GM23338 (cell line): ENCODE measurements around the gene YLPM1. TPM values are rescaled to one million over a fixed set of nuclear protein-coding genes. Genes with fewer than 3 reads are reported as not detected.

Experiments
- ATAC-seq: fragments of 200-7000 bp; cut with Tn5 transposase; 3 replicates; pipeline ENCODE4 v1.9.1; 2020
- DNase-seq: peaks from one replicate; pipeline ENCODE4 v3.0.0-alpha.2; 2015; ENCODE audit warnings: low spot score
- H2AFZ ChIP-seq: fragments of 200-600 bp; sonication (generic); 2 replicates; pipeline ENCODE4 v1.8.0; 2016; ENCODE audit warnings: antibody characterized with exemption, mild to moderate bottlenecking, moderate library complexity
- H3F3A ChIP-seq: fragments of 200-600 bp; sonication (generic); replicated peaks from 2 replicates; pipeline ENCODE4 v1.8.0; 2017; ENCODE audit warnings: antibody characterized with exemption, mixed run types, low read depth
- H3K27ac ChIP-seq: fragments of 200-600 bp; sonication (generic); 2 replicates; pipeline ENCODE4 v1.6.1; 2016; ENCODE audit warnings: low read depth
- H3K27me3 ChIP-seq: fragments of 200-600 bp; sonication (generic); 2 replicates; pipeline ENCODE4 v1.8.0; 2016; ENCODE audit warnings: mild to moderate bottlenecking, mixed run types, moderate library complexity; ENCODE audit not compliant: insufficient read depth
- H3K36me3 ChIP-seq: fragments of 200-600 bp; sonication (generic); 2 replicates; pipeline ENCODE4 v1.8.0; 2016; ENCODE audit warnings: mild to moderate bottlenecking; ENCODE audit not compliant: insufficient read depth
- H3K4me1 ChIP-seq: fragments of 200-600 bp; sonication (generic); 2 replicates; pipeline ENCODE4 v1.8.0; 2016; ENCODE audit warnings: mild to moderate bottlenecking, moderate library complexity; ENCODE audit not compliant: insufficient read depth
- H3K4me2 ChIP-seq: fragments of 200-600 bp; sonication (generic); 2 replicates; pipeline ENCODE4 v1.7.1; 2017; ENCODE audit warnings: mixed run types
- H3K4me3 ChIP-seq: fragments of 200-600 bp; sonication (generic); 2 replicates; pipeline ENCODE4 v1.6.1; 2016; ENCODE audit warnings: mixed run types
- H3K79me2 ChIP-seq: fragments of 200-600 bp; sonication (generic); replicated peaks from 2 replicates; pipeline ENCODE4 v1.8.0; 2017; ENCODE audit warnings: mild to moderate bottlenecking; ENCODE audit not compliant: insufficient read depth
- H3K9me2 ChIP-seq: fragments of 200-600 bp; sonication (generic); 2 replicates; pipeline ENCODE4 v1.8.0; 2017; ENCODE audit not compliant: insufficient read depth
- H4K20me1 ChIP-seq: fragments of 200-600 bp; sonication (generic); replicated peaks from 2 replicates; pipeline ENCODE4 v1.8.0; 2017; ENCODE audit warnings: mild to moderate bottlenecking; ENCODE audit not compliant: insufficient read depth
- H3K27ac Mint-ChIP-seq: 2 replicates; pipeline ENCODE4 v1.8.0; 2020; ENCODE audit warnings: inconsistent platforms, mild to moderate bottlenecking, moderate library complexity, mixed read lengths
- H3K27me3 Mint-ChIP-seq: 3 replicates; pipeline ENCODE4 v1.8.0; 2022; ENCODE audit warnings: low read depth, mild to moderate bottlenecking, moderate library complexity, mixed read lengths, inconsistent platforms; ENCODE audit not compliant: insufficient read depth, poor library complexity
- H3K36me3 Mint-ChIP-seq: 3 replicates; pipeline ENCODE4 v1.8.0; 2021; ENCODE audit warnings: low read depth, mild to moderate bottlenecking, inconsistent platforms, moderate library complexity, mixed read lengths
- H3K4me1 Mint-ChIP-seq: 3 replicates; pipeline ENCODE4 v1.8.0; 2020; ENCODE audit warnings: mild to moderate bottlenecking, inconsistent platforms, mixed read lengths
- H3K4me3 Mint-ChIP-seq: 3 replicates; pipeline ENCODE4 v1.8.0; 2021; ENCODE audit warnings: moderate library complexity, mild to moderate bottlenecking, inconsistent platforms, mixed read lengths
- H3K9me3 Mint-ChIP-seq: 3 replicates; pipeline ENCODE4 v1.8.0; 2020; ENCODE audit warnings: moderate library complexity, mild to moderate bottlenecking, inconsistent platforms, mixed read lengths
- CTCF ChIP-seq, 2 experiments: fragments of 200-600 bp in 1 of 2; sonication (generic) in 1 of 2; conservative IDR thresholded peaks; 2 replicates each; pipeline versions ENCODE4 v1.5.1 to v1.6.1; 2016 to 2017; ENCODE audit warnings: antibody characterized with exemption in 2 of 2, low read depth in 2 of 2, mild to moderate bottlenecking in 2 of 2, moderate library complexity in 1 of 2
- ETS1 ChIP-seq: IDR thresholded peaks from 2 replicates; pipeline ENCODE4 v1.6.1; 2016; ENCODE audit warnings: antibody characterized with exemption
- EZH2phosphoT487 ChIP-seq: fragments of 200-600 bp; sonication (generic); IDR thresholded peaks from one replicate; pipeline ENCODE4 v1.8.1; 2018; ENCODE audit warnings: antibody characterized with exemption; ENCODE audit not compliant: unreplicated experiment
- JUNB ChIP-seq: IDR thresholded peaks from one replicate; pipeline ENCODE4 v1.6.1; 2016; ENCODE audit warnings: antibody characterized with exemption; ENCODE audit not compliant: unreplicated experiment
- STAT1 ChIP-seq: IDR thresholded peaks from one replicate; pipeline ENCODE4 v1.6.1; 2016; ENCODE audit warnings: antibody characterized with exemption; ENCODE audit not compliant: unreplicated experiment
- polyA plus RNA-seq: library from polyadenylated mRNA; unstranded; fragments of >200 nt; fragmentation: Nextera tagmentation; extraction: Ambion mirVana; gene quantifications from 2 replicates; pipeline ENCODE4 v1.2.1, GENCODE V29; 2016
- total RNA-seq: library from RNA; depleted of rRNA; stranded (reverse); fragments of >200 nt; shearing (Covaris generic); gene quantifications from 2 replicates; pipeline ENCODE4 v1.2.3, GENCODE V29; 2014
- TF ChIP-seq, protein P1 (sequence below): IDR thresholded peaks from one replicate; pipeline ENCODE4 v1.6.1; 2018; ENCODE audit warnings: antibody characterized with exemption; ENCODE audit not compliant: unreplicated experiment

The YLPM1 gene
- total and polyA plus RNA-seq, 2 experiments from 2014 or later, result 39.2 to 58.4 TPM

- ATAC-seq, result peak; percentile 84
- DNase-seq, result peak; percentile 16
- H3K4me1 ChIP-seq, result no peaks in the 10 kb centered on the region
- Mint-ChIP-seq H3K4me1 (peaks cover 12% of the 10 kb centered on the region; the same call in 2 of the 3 replicates), H3K36me3 (peaks cover 15% of the 10 kb centered on the region; the same call in 2 of the 3 replicates), H3K27ac (peak overlapping the region; percentile 67), H3K4me3 (no peak overlapping the region), H3K27me3 (no peaks in the 10 kb centered on the region), H3K9me3 (no peaks in the 10 kb centered on the region)
- no peak overlapping the region for H3K4me2 ChIP-seq
- H3K4me3 ChIP-seq, result no peak overlapping the region
- no peaks in the 10 kb centered on the region for H3K9me2 ChIP-seq
- no peaks in the 10 kb centered on the region for H3K27me3 ChIP-seq
- no peaks in the 10 kb centered on the region for H4K20me1 ChIP-seq
- H3K27ac ChIP-seq, result no peak overlapping the region
- H3F3A ChIP-seq, result no peaks in the 10 kb centered on the region
- no peak overlapping the region for H2AFZ ChIP-seq
- H3K79me2 ChIP-seq, result 0 out of 2 replicates have a peak, but pooled peaks cover 3% of the 10 kb centered on the region
- H3K36me3 ChIP-seq, result peaks cover 2% of the 10 kb centered on the region; the same call in 1 of the 2 replicates
- no peak for TF ChIP-seq JUNB
- no peak for TF ChIP-seq ETS1
- TF ChIP-seq CTCF (conservative IDR thresholded peaks at IDR 0.05; ENCODE audit: low read depth in 2 of 2), result no peak
- TF ChIP-seq STAT1, result no peak
- no peak for TF ChIP-seq EZH2phosphoT487
Observed at GRCh38 chr14:74826574-74826973, 63.5 kb downstream of the YLPM1 start.

DNA sequence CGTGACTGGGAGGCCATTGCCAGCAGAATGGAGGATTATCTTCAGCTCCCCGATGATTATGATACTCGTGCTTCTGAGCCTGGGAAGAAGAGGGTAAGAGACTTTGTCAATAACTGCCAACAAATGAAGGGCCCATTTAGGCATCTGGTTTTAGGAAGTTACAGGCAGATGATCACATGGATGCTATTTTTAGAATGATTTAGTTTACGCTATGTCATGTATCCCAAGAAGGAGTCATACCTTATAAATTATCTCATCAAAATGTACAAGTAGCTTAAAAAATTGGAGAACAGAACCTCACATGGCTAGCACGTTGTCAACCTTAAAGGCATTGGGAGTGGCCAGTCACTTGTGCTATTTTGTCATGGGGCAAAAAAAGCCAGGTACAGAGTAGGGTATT lies 66.1 kb downstream of the YLPM1 start:
- Histone ChIP-seq H3K27me3 (no peaks in the 10 kb centered on the region), H4K20me1 (no peaks in the 10 kb centered on the region), H3K4me1 (no peaks in the 10 kb centered on the region), H3K9me2 (no peaks in the 10 kb centered on the region), H3K79me2 (0 out of 2 replicates have a peak, but pooled peaks cover 3% of the 10 kb centered on the region), H3K27ac (no peak overlapping the region), H3K4me2 (no peak overlapping the region), H3F3A (no peaks in the 10 kb centered on the region), H3K4me3 (no peak overlapping the region), H2AFZ (no peak overlapping the region), H3K36me3 (0 out of 2 replicates have a peak, but pooled peaks cover 2% of the 10 kb centered on the region)
- peaks cover 13% of the 10 kb centered on the region; the same call in 2 of the 3 replicates for H3K36me3 Mint-ChIP-seq
- TF ChIP-seq CTCF (conservative IDR thresholded peaks at IDR 0.05; ENCODE audit: low read depth in 2 of 2), result no peak
- TF ChIP-seq, protein P1, sequence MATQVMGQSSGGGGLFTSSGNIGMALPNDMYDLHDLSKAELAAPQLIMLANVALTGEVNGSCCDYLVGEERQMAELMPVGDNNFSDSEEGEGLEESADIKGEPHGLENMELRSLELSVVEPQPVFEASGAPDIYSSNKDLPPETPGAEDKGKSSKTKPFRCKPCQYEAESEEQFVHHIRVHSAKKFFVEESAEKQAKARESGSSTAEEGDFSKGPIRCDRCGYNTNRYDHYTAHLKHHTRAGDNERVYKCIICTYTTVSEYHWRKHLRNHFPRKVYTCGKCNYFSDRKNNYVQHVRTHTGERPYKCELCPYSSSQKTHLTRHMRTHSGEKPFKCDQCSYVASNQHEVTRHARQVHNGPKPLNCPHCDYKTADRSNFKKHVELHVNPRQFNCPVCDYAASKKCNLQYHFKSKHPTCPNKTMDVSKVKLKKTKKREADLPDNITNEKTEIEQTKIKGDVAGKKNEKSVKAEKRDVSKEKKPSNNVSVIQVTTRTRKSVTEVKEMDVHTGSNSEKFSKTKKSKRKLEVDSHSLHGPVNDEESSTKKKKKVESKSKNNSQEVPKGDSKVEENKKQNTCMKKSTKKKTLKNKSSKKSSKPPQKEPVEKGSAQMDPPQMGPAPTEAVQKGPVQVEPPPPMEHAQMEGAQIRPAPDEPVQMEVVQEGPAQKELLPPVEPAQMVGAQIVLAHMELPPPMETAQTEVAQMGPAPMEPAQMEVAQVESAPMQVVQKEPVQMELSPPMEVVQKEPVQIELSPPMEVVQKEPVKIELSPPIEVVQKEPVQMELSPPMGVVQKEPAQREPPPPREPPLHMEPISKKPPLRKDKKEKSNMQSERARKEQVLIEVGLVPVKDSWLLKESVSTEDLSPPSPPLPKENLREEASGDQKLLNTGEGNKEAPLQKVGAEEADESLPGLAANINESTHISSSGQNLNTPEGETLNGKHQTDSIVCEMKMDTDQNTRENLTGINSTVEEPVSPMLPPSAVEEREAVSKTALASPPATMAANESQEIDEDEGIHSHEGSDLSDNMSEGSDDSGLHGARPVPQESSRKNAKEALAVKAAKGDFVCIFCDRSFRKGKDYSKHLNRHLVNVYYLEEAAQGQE, result no peak
- no peak for TF ChIP-seq EZH2phosphoT487
- H3K27ac Mint-ChIP-seq, result no peak overlapping the region
- no peak for ATAC-seq
- no peak overlapping the region for H3K4me3 Mint-ChIP-seq
- peaks cover 12% of the 10 kb centered on the region; the same call in 2 of the 3 replicates for H3K4me1 Mint-ChIP-seq
- no peaks in the 10 kb centered on the region for H3K9me3 Mint-ChIP-seq
- no peaks in the 10 kb centered on the region for H3K27me3 Mint-ChIP-seq
- DNase-seq, result no peak
